PC-9 (cell line): ENCODE data around the gene CTNND2.

Source experiments
- CTCF ChIP-seq: fragments of 200-600 bp; sonication (generic); conservative IDR thresholded peaks from 2 replicates; pipeline ENCODE4 v1.6.1; 2017; ENCODE audit warnings: mixed run types, antibody characterized with exemption, mild to moderate bottlenecking, moderate library complexity
- EZH2 ChIP-seq: fragments of 200-600 bp; sonication (generic); IDR thresholded peaks from 2 replicates; pipeline ENCODE4 v1.8.0; 2017; ENCODE audit warnings: antibody characterized with exemption, low read depth

GRCh38 chr5:11528720-11529119 lies 375.5 kb downstream of the CTNND2 start:
- TF ChIP-seq CTCF: no peak
- TF ChIP-seq EZH2: no peak
